Endodermal cell (in vitro differentiated cells): Measurements from ENCODE around the gene DCPS. TPM values are rescaled to one million over a fixed set of nuclear protein-coding genes. Genes with fewer than 3 reads are reported as not detected.

Experiments used
- DNase-seq: peaks from one replicate; pipeline ENCODE4 v3.0.0-alpha.2; 2017
- H3K27ac ChIP-seq: 2 replicates; pipeline ENCODE4 v1.5.1; 2013; ENCODE audit warnings: mild to moderate bottlenecking, low read depth, low read length, moderate library complexity
- H3K27me3 ChIP-seq: 2 replicates; pipeline ENCODE4 v1.6.1; 2013; ENCODE audit warnings: mild to moderate bottlenecking, low read length, moderate library complexity; ENCODE audit not compliant: insufficient read depth, control insufficient read depth, poor library complexity, severe bottlenecking
- H3K36me3 ChIP-seq: 2 replicates; pipeline ENCODE4 v1.7.0; 2013; ENCODE audit warnings: mild to moderate bottlenecking, low read length, moderate library complexity; ENCODE audit not compliant: control insufficient read depth, insufficient read depth
- H3K4me1 ChIP-seq: one replicate; pipeline ENCODE4 v1.7.0; 2013; ENCODE audit warnings: low read length; ENCODE audit not compliant: control insufficient read depth, insufficient read depth
- H3K4me3 ChIP-seq: 2 replicates; pipeline ENCODE4 v1.5.1; 2013; ENCODE audit warnings: mild to moderate bottlenecking, low read length, moderate library complexity
- H3K9ac ChIP-seq: 2 replicates; pipeline ENCODE4 v1.6.1; 2013; ENCODE audit warnings: mild to moderate bottlenecking, low read length, moderate library complexity; ENCODE audit not compliant: poor library complexity, severe bottlenecking; ENCODE audit errors: extremely low read depth
- H3K9me3 ChIP-seq: 2 replicates; pipeline ENCODE4 v1.6.1; 2013; ENCODE audit warnings: mild to moderate bottlenecking, low read length, moderate library complexity; ENCODE audit not compliant: control insufficient read depth
- H3K27ac Mint-ChIP-seq: 2 replicates; pipeline ENCODE4 v1.8.0; 2020; ENCODE audit warnings: mixed read lengths
- H3K27me3 Mint-ChIP-seq: 2 replicates; pipeline ENCODE4 v1.8.0; 2021; ENCODE audit warnings: mild to moderate bottlenecking, mixed read lengths; ENCODE audit not compliant: insufficient read depth
- H3K36me3 Mint-ChIP-seq: 2 replicates; pipeline ENCODE4 v1.8.0; 2020; ENCODE audit warnings: low read depth, mixed read lengths
- H3K4me1 Mint-ChIP-seq: 2 replicates; pipeline ENCODE4 v1.8.0; 2020; ENCODE audit warnings: mixed read lengths
- H3K4me3 Mint-ChIP-seq: 2 replicates; pipeline ENCODE4 v1.8.0; 2020; ENCODE audit warnings: mild to moderate bottlenecking, moderate library complexity, mixed read lengths
- H3K9me3 Mint-ChIP-seq: 2 replicates; pipeline ENCODE4 v1.8.0; 2020; ENCODE audit warnings: mild to moderate bottlenecking, mixed read lengths
- WGBS, 2 experiments: methylation state at CpG; one replicate each; pipeline versions ENCODE4 v1.1.5 to v1.1.7; 2013; ENCODE audit warnings: missing lambda C conversion rate in 2 of 2, mixed read lengths in 1 of 2; ENCODE audit not compliant: insufficient coverage in 1 of 2, insufficient read length in 1 of 2; 5-methylcytosine and 5-hydroxymethylcytosine counted together
- total RNA-seq, 2 donors: library from RNA; stranded (reverse); fragmentation: NEBNext Ultra II Directional in 1 of 2; extraction: Animal tissue kit (Norgen Biotek cat#: 25700) in 1 of 2; gene quantifications; 2 replicates in 1 of 2; 3 replicates in 1 of 2; pipeline ENCODE4 v1.2.1, GENCODE V29; 2021
- TF ChIP-seq, protein P1 (sequence below): fragments of 200-600 bp; sonication (generic); conservative IDR thresholded peaks from 2 replicates; pipeline ENCODE4 v1.5.0; 2021; ENCODE audit warnings: antibody characterized with exemption, mild to moderate bottlenecking

The DCPS gene
- total RNA-seq, 2 donors from 2014 or later: 19.0 to 22.6 TPM

GRCh38 chr11:126360049-126360446, 56.2 kb downstream of the DCPS start:
- H3K9me3 Mint-ChIP-seq: no peaks in the 10 kb centered on the region
- peaks cover 41% of the 10 kb centered on the region for H3K4me1 Mint-ChIP-seq
- H3K27me3 Mint-ChIP-seq: no peaks in the 10 kb centered on the region
- Histone ChIP-seq H3K4me3 (no peak overlapping the region), H3K27ac (no peak overlapping the region), H3K9ac (no peak overlapping the region), H3K27me3 (no peaks in the 10 kb centered on the region), H3K36me3 (no peaks in the 10 kb centered on the region), H3K9me3 (no peaks in the 10 kb centered on the region), H3K4me1 (peaks cover 7% of the 10 kb centered on the region)
- 93 to 98% methylated on average over 5 to 8 of the region's 8 CpGs for WGBS, 2 experiments
- peaks cover 2% of the 10 kb centered on the region for H3K36me3 Mint-ChIP-seq
- no peak overlapping the region for H3K4me3 Mint-ChIP-seq
- TF ChIP-seq, protein P1, sequence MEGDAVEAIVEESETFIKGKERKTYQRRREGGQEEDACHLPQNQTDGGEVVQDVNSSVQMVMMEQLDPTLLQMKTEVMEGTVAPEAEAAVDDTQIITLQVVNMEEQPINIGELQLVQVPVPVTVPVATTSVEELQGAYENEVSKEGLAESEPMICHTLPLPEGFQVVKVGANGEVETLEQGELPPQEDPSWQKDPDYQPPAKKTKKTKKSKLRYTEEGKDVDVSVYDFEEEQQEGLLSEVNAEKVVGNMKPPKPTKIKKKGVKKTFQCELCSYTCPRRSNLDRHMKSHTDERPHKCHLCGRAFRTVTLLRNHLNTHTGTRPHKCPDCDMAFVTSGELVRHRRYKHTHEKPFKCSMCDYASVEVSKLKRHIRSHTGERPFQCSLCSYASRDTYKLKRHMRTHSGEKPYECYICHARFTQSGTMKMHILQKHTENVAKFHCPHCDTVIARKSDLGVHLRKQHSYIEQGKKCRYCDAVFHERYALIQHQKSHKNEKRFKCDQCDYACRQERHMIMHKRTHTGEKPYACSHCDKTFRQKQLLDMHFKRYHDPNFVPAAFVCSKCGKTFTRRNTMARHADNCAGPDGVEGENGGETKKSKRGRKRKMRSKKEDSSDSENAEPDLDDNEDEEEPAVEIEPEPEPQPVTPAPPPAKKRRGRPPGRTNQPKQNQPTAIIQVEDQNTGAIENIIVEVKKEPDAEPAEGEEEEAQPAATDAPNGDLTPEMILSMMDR: no peak
- no peak overlapping the region for H3K27ac Mint-ChIP-seq
- DNase-seq: peak; percentile 26

- no peak overlapping the region for H3K9ac ChIP-seq
- no peak overlapping the region for H3K27ac ChIP-seq
- H3K9me3 Mint-ChIP-seq: no peaks in the 10 kb centered on the region
- H3K36me3 Mint-ChIP-seq: peaks cover 2% of the 10 kb centered on the region
- 88 to 95% methylated on average over 3 to 5 of the region's 5 CpGs for WGBS, 2 experiments
- H3K27ac Mint-ChIP-seq: no peak overlapping the region
- no peaks in the 10 kb centered on the region for H3K9me3 ChIP-seq
- peak; percentile 31 for DNase-seq
- H3K36me3 ChIP-seq: no peaks in the 10 kb centered on the region
- H3K4me1 Mint-ChIP-seq: peaks cover 43% of the 10 kb centered on the region
- peaks cover 7% of the 10 kb centered on the region for H3K4me1 ChIP-seq
- no peak overlapping the region for H3K4me3 Mint-ChIP-seq
- TF ChIP-seq, protein P1: no peak
- H3K4me3 ChIP-seq: no peak overlapping the region
- H3K27me3 ChIP-seq: no peaks in the 10 kb centered on the region
- H3K27me3 Mint-ChIP-seq: no peaks in the 10 kb centered on the region
These were observed 57.5 kb downstream of the DCPS start for GRCh38 chr11:126361400-126361799.

DNA sequence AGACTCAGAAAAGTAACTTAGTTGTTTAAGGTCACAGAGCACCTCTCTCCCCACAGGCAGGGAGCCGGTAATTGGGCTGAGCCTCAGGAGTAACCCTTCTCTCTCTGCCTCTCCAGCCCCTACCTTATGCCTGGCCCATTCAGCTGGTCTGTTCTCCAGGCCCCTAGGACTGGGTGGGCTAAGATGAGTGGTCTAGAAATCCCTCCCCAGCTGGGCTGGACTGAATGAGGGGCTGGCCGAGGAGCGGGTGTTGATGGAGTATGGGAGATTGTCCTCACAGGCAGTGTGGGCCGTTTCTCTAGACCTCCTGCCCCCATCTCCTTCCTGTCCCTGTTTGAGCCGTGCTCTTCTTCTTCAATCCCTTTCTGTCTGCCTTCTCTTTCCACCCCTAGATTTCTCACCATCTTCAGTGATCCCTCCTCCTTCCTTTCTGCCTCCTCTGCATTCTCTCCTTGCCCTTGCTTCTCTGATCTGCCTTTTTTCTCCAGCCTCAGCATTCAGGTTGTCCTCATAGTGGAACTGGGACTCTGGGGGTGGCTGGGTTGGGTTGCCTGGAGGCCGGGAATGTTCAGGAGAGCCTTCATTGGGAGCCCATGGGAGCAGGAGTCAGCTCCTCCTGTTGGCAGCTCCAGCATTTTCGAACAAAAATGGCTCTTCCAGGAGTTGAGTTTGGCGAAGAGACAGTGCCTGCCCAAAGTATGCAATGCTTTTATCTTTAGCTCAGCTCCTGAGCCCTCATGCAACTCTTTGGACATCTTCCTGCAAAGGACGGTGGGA, 59.2 kb downstream of the DCPS start:
- H3K36me3 ChIP-seq: no peaks in the 10 kb centered on the region
- Mint-ChIP-seq H3K9me3 (no peaks in the 10 kb centered on the region), H3K4me1 (peaks cover 31% of the 10 kb centered on the region), H3K36me3 (peaks cover 2% of the 10 kb centered on the region), H3K4me3 (no peak overlapping the region), H3K27me3 (no peaks in the 10 kb centered on the region), H3K27ac (no peak overlapping the region)
- DNase-seq: peak; percentile 47
- H3K4me3 ChIP-seq: no peak overlapping the region
- H3K9ac ChIP-seq: no peak overlapping the region
- TF ChIP-seq, protein P1: no peak
- no peaks in the 10 kb centered on the region for H3K27me3 ChIP-seq
- peak overlapping the region; percentile 44 for H3K27ac ChIP-seq
- peaks cover 3% of the 10 kb centered on the region for H3K4me1 ChIP-seq
- 91 to 98% methylated on average over 7 to 9 of the region's 9 CpGs for WGBS, 2 experiments
- no peaks in the 10 kb centered on the region for H3K9me3 ChIP-seq
